Breast epithelium (tissue), 3 donors: ENCODE measurements around the gene SP140.

Experiments used
- POLR2A ChIP-seq: fragments of 450-650 bp; IDR thresholded peaks from one replicate; pipeline ENCODE4 v1.6.1; 2016; ENCODE audit warnings: antibody characterized with exemption, mild to moderate bottlenecking, moderate library complexity
- TF ChIP-seq, protein P1 (sequence below), 3 donors: fragments of 450-650 bp; IDR thresholded peaks; one replicate each; pipeline ENCODE4 v1.5.1; 2016 to 2017; ENCODE audit warnings: antibody characterized with exemption in 3 of 3, mild to moderate bottlenecking in 3 of 3, moderate library complexity in 3 of 3

DNA sequence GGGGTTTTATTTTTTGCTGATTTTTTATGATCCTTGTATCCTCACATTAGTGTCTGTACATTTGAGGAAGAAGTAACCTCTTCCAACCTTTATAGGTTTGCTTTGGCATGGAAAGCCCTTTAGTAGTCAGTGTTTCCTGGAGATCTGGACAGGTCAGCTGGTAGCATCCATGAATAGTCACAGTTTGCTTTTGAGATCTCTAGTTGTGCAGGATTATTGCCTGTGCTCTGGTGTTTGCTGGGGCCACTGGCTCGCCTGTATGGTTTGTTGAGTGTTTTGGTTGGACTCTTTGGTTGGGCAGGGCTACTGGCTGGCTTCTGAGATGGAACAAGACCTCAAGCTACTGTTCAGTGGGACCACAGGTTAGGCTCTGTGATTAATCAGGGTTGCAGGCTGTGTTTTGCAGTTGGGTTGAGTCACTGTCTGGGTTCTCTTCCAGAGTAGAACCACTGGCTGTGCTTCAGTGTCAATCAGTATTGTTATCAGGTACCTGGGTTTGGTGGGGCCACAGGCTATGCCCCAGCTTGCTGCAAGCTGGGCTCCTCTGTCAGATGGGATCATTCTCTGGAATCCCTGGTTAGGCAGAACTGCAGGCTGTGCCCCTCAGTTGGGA, 121.5 kb downstream of the SP140 start:
- TF ChIP-seq POLR2A, result no peak
- TF ChIP-seq, protein P1, sequence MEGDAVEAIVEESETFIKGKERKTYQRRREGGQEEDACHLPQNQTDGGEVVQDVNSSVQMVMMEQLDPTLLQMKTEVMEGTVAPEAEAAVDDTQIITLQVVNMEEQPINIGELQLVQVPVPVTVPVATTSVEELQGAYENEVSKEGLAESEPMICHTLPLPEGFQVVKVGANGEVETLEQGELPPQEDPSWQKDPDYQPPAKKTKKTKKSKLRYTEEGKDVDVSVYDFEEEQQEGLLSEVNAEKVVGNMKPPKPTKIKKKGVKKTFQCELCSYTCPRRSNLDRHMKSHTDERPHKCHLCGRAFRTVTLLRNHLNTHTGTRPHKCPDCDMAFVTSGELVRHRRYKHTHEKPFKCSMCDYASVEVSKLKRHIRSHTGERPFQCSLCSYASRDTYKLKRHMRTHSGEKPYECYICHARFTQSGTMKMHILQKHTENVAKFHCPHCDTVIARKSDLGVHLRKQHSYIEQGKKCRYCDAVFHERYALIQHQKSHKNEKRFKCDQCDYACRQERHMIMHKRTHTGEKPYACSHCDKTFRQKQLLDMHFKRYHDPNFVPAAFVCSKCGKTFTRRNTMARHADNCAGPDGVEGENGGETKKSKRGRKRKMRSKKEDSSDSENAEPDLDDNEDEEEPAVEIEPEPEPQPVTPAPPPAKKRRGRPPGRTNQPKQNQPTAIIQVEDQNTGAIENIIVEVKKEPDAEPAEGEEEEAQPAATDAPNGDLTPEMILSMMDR (IDR thresholded peaks at IDR 0.05), result no peak
